ENCODE data around the gene PNPLA1.

The PNPLA1 gene

GRCh38 chr6:36340306-36340617 is 70.4 kb downstream of the PNPLA1 start:
- no peak for DNase-seq
- Histone ChIP-seq H3F3A (ENCODE audit: insufficient read depth, low read length) (no peaks in the 10 kb centered on the region), H3K27me3 (replicated peaks; ENCODE audit: insufficient read depth, low read length) (no peaks in the 10 kb centered on the region), H3K4me1 (ENCODE audit: low read length) (peaks cover 16% of the 10 kb centered on the region), H3K4me2 (ENCODE audit: low read depth, low read length) (peak overlapping the region; percentile 82; the same call in 1 of the 2 replicates), H3K36me3 (replicated peaks; ENCODE audit: insufficient read depth, low read length) (no peaks in the 10 kb centered on the region), H3K4me3 (ENCODE audit: low read length) (no peak overlapping the region), H4K20me1 (ENCODE audit: insufficient read depth, low read length) (no peaks in the 10 kb centered on the region), H3K79me2 (ENCODE audit: low read length) (no peaks in the 10 kb centered on the region), H3K9ac (ENCODE audit: low read length) (no peak overlapping the region), H2AFZ (ENCODE audit: low read length) (no peak overlapping the region), H3K27ac (ENCODE audit: low read length) (no peak overlapping the region), H3K9me2 (replicated peaks; ENCODE audit: insufficient read depth, low read length) (no peaks in the 10 kb centered on the region), H3K9me3 (replicated peaks; ENCODE audit: insufficient read depth, low read length) (no peaks in the 10 kb centered on the region)
- TF ChIP-seq CTCF (IDR thresholded peaks at IDR 0.05; ENCODE audit: low read length) (no peak), EZH2 (optimal IDR thresholded peaks at IDR 0.05; ENCODE audit: low read depth, low read length) (no peak), EZH2phosphoT487 (IDR thresholded peaks at IDR 0.05; ENCODE audit: low read length) (no peak)

GRCh38 chr6:36340618-36341454 is 71.0 kb downstream of the PNPLA1 start:
- DNase-seq, result peak; percentile 63
- H3K9ac ChIP-seq (ENCODE audit: low read length), result no peak overlapping the region
- no peaks in the 10 kb centered on the region for H3K9me3 ChIP-seq (replicated peaks; ENCODE audit: insufficient read depth, low read length)
- no peak overlapping the region for H3K27ac ChIP-seq (ENCODE audit: low read length)
- peak overlapping the region; percentile 39; the same call in 1 of the 2 replicates for H3K4me3 ChIP-seq (ENCODE audit: low read length)
- H3K36me3 ChIP-seq (replicated peaks; ENCODE audit: insufficient read depth, low read length), result no peaks in the 10 kb centered on the region
- no peaks in the 10 kb centered on the region for H3F3A ChIP-seq (ENCODE audit: insufficient read depth, low read length)
- no peaks in the 10 kb centered on the region for H3K79me2 ChIP-seq (ENCODE audit: low read length)
- peak overlapping the region; percentile 82 for H3K4me2 ChIP-seq (ENCODE audit: low read depth, low read length)
- H2AFZ ChIP-seq (ENCODE audit: low read length), result peak overlapping the region; percentile 84
- H3K9me2 ChIP-seq (replicated peaks; ENCODE audit: insufficient read depth, low read length), result no peaks in the 10 kb centered on the region
- TF ChIP-seq CTCF (IDR thresholded peaks at IDR 0.05; ENCODE audit: low read length), result peak; percentile 95
- no peak for TF ChIP-seq EZH2phosphoT487 (IDR thresholded peaks at IDR 0.05; ENCODE audit: low read length)
- no peaks in the 10 kb centered on the region for H3K27me3 ChIP-seq (replicated peaks; ENCODE audit: insufficient read depth, low read length)
- H3K4me1 ChIP-seq (ENCODE audit: low read length), result peaks cover 16% of the 10 kb centered on the region
- no peaks in the 10 kb centered on the region for H4K20me1 ChIP-seq (ENCODE audit: insufficient read depth, low read length)

GRCh38 chr6:36343109-36343680 is 73.3 kb downstream of the PNPLA1 start:
- no peaks in the 10 kb centered on the region for H3K79me2 ChIP-seq (ENCODE audit: low read length)
- no peak overlapping the region for H3K27ac ChIP-seq (ENCODE audit: low read length)
- H3K4me3 ChIP-seq (ENCODE audit: low read length), result no peak overlapping the region
- TF ChIP-seq EZH2phosphoT487 (IDR thresholded peaks at IDR 0.05; ENCODE audit: low read length), result no peak
- no peak for TF ChIP-seq EZH2 (optimal IDR thresholded peaks at IDR 0.05; ENCODE audit: low read depth, low read length)
- H3K36me3 ChIP-seq (replicated peaks; ENCODE audit: insufficient read depth, low read length), result no peaks in the 10 kb centered on the region
- H3K4me1 ChIP-seq (ENCODE audit: low read length), result peaks cover 5% of the 10 kb centered on the region; the same call in 1 of the 2 replicates
- no peaks in the 10 kb centered on the region for H4K20me1 ChIP-seq (ENCODE audit: insufficient read depth, low read length)
- no peak for DNase-seq
- no peak overlapping the region for H3K4me2 ChIP-seq (ENCODE audit: low read depth, low read length)
- no peak overlapping the region for H2AFZ ChIP-seq (ENCODE audit: low read length)
- no peaks in the 10 kb centered on the region for H3K27me3 ChIP-seq (replicated peaks; ENCODE audit: insufficient read depth, low read length)
- no peaks in the 10 kb centered on the region for H3K9me3 ChIP-seq (replicated peaks; ENCODE audit: insufficient read depth, low read length)
- no peaks in the 10 kb centered on the region for H3F3A ChIP-seq (ENCODE audit: insufficient read depth, low read length)
- H3K9me2 ChIP-seq (replicated peaks; ENCODE audit: insufficient read depth, low read length), result no peaks in the 10 kb centered on the region
- no peak overlapping the region for H3K9ac ChIP-seq (ENCODE audit: low read length)
